OCI-LY7 (cell line): Measurements from ENCODE around the gene PLEKHM3. TPM values are rescaled to one million over a fixed set of nuclear protein-coding genes. Genes with fewer than 3 reads are reported as not detected.

Source experiments
- BruUV-seq: library from RNA; stranded (reverse); fragments of 400-500 nt; replicated peaks from 2 replicates; lab custom pipeline; 2021; lab: Mats Ljungman, UMichigan
- CTCF ChIA-PET: fragments of 300-600 bp; sonication (Branson Sonifier 250); formaldehyde crosslinking; loops from one replicate; lab custom pipeline; 2022; ENCODE audit warnings: antibody characterized with exemption; ENCODE audit not compliant: unreplicated experiment; lab: Charles Lee
- POLR2A ChIA-PET: fragments of 300-600 bp; sonication (Branson Sonifier 250); formaldehyde crosslinking; loops from one replicate; lab custom pipeline; 2022; ENCODE audit warnings: antibody characterized with exemption; lab: Charles Lee
- DNase-seq: peaks from one replicate; pipeline ENCODE4 v3.0.0-alpha.2; 2015; ENCODE audit warnings: low spot score
- H2AFZ ChIP-seq: fragments of 200-600 bp; sonication (generic), shearing (Covaris generic); 2 replicates; pipeline ENCODE4 v1.6.1; 2014; ENCODE audit warnings: mild to moderate bottlenecking, antibody characterized with exemption, low read length, moderate library complexity
- H3K27ac ChIP-seq: fragments of 200-600 bp; sonication (generic); 2 replicates; pipeline ENCODE4 v1.5.1; 2014; ENCODE audit warnings: mixed run types, low read depth, mild to moderate bottlenecking, moderate library complexity, low read length, inconsistent platforms; ENCODE audit not compliant: poor library complexity, severe bottlenecking
- H3K36me3 ChIP-seq: fragments of 200-600 bp; sonication (generic); 2 replicates; pipeline ENCODE4 v1.6.1; 2014; ENCODE audit warnings: mild to moderate bottlenecking, antibody characterized with exemption, low read length, moderate library complexity, mixed read lengths; ENCODE audit not compliant: insufficient read depth
- H3K4me1 ChIP-seq: fragments of 200-600 bp; sonication (generic); 2 replicates; pipeline ENCODE4 v1.5.1; 2014; ENCODE audit warnings: mild to moderate bottlenecking, low read length; ENCODE audit not compliant: insufficient read depth, poor library complexity, severe bottlenecking
- H3K4me2 ChIP-seq: fragments of 200-600 bp; sonication (generic); 2 replicates; pipeline ENCODE4 v1.6.1; 2014; ENCODE audit warnings: mild to moderate bottlenecking, low read length
- H3K4me3 ChIP-seq: fragments of 200-600 bp; sonication (generic); 2 replicates; pipeline ENCODE4 v1.5.1; 2014; ENCODE audit warnings: mild to moderate bottlenecking, low read depth, low read length; ENCODE audit not compliant: poor library complexity, severe bottlenecking
- H3K79me2 ChIP-seq: fragments of 200-600 bp; sonication (generic); 2 replicates; pipeline ENCODE4 v1.6.1; 2016; ENCODE audit warnings: low read depth, mild to moderate bottlenecking, low read length, moderate library complexity, mixed read lengths; ENCODE audit not compliant: insufficient read depth
- H3K9me2 ChIP-seq: fragments of 200-600 bp; sonication (generic); 2 replicates; pipeline ENCODE4 v1.6.1; 2016; ENCODE audit warnings: mild to moderate bottlenecking, low read length, mixed read lengths; ENCODE audit not compliant: insufficient read depth
- H3K9me3 ChIP-seq: fragments of 200-600 bp; sonication (generic); 2 replicates; pipeline ENCODE4 v1.6.1; 2014; ENCODE audit warnings: mild to moderate bottlenecking, mixed run types, low read length, mixed read lengths
- H4K20me1 ChIP-seq: fragments of 200-600 bp; sonication (generic); 2 replicates; pipeline ENCODE4 v1.6.1; 2014; ENCODE audit warnings: mild to moderate bottlenecking, antibody characterized with exemption, low read length, moderate library complexity, mixed read lengths; ENCODE audit not compliant: insufficient read depth
- EZH2phosphoT487 ChIP-seq: fragments of 200-600 bp; sonication (generic); IDR thresholded peaks from 2 replicates; pipeline ENCODE4 v1.6.1; 2018; ENCODE audit warnings: low read depth, borderline replicate concordance, mild to moderate bottlenecking, mixed run types, antibody characterized with exemption, low read length, moderate library complexity, mixed read lengths
- intact Hi-C: fragments of 100-400 bp; cut with micrococcal nuclease; formaldehyde crosslinking; loops from one replicate; pipeline ENCODE4 v1.10.0; 2022; ENCODE audit not compliant: unreplicated experiment
- total RNA-seq, 2 experiments: library from RNA; depleted of rRNA in 1 of 2; stranded (reverse); fragments of >200 nt in 1 of 2; shearing (Covaris generic) in 1 of 2; gene quantifications; 2 replicates each; pipeline ENCODE4 v1.2.3, GENCODE V29; 2014 to 2022
- TF ChIP-seq, protein P1 (sequence below): fragments of 200-600 bp; sonication (generic); conservative IDR thresholded peaks from 2 replicates; pipeline ENCODE4 v1.5.1; 2014; ENCODE audit warnings: mild to moderate bottlenecking, antibody characterized with exemption, low read length, moderate library complexity, mixed read lengths

The PLEKHM3 gene
- total RNA-seq, 2 experiments from 2014 or later, result 3.7 to 6.3 TPM

DNA sequence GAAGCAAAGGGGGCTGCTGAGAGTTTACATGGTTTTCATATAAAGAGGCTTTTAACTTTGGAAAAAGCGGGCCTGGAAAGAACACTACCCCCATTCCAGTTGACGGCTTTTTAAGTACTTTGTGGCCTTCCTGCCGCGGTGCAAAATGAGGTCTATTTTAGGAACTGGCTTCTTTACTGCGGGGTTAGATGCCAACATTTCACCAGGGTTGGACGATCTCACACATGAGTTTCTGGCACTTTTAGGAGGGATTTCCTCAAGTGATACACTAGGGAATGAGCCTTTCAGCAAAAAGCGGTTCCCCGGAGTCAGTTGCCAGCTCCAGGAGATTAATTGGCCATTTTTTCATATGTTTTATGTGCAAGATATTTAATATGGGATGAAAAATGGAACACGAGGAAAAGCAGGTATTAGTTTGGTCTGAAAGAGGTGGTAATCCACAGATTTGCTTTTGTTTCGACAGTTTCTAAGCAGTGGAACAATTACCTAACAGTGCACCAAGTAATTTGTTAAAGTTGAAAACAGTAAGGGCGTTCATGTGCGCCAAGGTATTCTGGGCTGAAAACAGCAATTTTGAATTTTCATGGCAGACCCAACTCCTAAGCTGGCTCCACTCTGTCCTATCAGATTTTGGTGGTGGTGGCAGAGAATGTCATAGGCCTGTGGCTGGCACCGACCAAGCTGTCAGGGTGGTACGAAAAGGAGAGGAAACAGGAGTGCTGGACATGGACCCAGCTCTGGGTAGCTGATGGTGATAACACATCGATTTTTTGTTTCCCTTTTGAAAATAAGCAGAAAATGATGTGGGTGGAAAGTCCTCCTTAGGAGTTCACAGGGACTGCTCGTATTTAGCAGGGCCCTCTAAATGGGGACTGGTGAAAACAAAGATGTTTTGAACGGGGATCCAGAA lies 200.0 kb downstream of the PLEKHM3 start:
- TF ChIP-seq, protein P1, sequence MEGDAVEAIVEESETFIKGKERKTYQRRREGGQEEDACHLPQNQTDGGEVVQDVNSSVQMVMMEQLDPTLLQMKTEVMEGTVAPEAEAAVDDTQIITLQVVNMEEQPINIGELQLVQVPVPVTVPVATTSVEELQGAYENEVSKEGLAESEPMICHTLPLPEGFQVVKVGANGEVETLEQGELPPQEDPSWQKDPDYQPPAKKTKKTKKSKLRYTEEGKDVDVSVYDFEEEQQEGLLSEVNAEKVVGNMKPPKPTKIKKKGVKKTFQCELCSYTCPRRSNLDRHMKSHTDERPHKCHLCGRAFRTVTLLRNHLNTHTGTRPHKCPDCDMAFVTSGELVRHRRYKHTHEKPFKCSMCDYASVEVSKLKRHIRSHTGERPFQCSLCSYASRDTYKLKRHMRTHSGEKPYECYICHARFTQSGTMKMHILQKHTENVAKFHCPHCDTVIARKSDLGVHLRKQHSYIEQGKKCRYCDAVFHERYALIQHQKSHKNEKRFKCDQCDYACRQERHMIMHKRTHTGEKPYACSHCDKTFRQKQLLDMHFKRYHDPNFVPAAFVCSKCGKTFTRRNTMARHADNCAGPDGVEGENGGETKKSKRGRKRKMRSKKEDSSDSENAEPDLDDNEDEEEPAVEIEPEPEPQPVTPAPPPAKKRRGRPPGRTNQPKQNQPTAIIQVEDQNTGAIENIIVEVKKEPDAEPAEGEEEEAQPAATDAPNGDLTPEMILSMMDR, result no peak
- no peak for TF ChIP-seq EZH2phosphoT487
- ChIA-PET POLR2A (no interaction called here), CTCF (no interaction called here)
- Histone ChIP-seq H3K4me1 (no peaks in the 10 kb centered on the region), H3K36me3 (no peaks in the 10 kb centered on the region), H3K9me2 (no peaks in the 10 kb centered on the region), H3K4me2 (no peak overlapping the region), H3K4me3 (no peak overlapping the region), H2AFZ (no peak overlapping the region), H4K20me1 (no peaks in the 10 kb centered on the region), H3K9me3 (no peaks in the 10 kb centered on the region), H3K79me2 (no peaks in the 10 kb centered on the region), H3K27ac (no peak overlapping the region)
- BruUV-seq, result no TSS peak
- intact Hi-C loops, result no loop called here
- DNase-seq, result no peak

DNA sequence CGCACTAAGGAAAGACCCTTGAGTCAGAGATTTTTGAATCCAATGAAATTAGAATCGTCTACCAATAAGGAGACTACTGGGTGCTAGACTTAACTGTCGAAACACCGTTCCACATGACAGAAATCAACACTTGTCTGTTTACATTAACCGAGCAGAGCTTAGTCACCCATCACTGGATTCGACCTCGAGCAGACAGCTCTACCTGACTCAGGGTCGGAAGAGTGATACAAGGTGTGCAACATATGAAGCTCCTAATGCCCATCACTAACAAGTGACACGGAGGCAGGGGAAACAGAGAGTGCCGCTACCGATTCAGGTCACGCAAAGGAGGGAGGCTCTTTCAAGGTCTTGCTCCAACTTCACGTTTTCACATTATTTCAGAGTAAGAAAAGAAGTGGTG lies 201.5 kb downstream of the PLEKHM3 start:
- intact Hi-C loops, result no loop called here
- Histone ChIP-seq H3K4me2 (no peak overlapping the region), H3K27ac (no peak overlapping the region), H2AFZ (no peak overlapping the region), H3K36me3 (no peaks in the 10 kb centered on the region), H3K9me3 (no peaks in the 10 kb centered on the region), H3K79me2 (no peaks in the 10 kb centered on the region), H3K4me1 (no peaks in the 10 kb centered on the region), H3K4me3 (no peak overlapping the region), H3K9me2 (no peaks in the 10 kb centered on the region), H4K20me1 (no peaks in the 10 kb centered on the region)
- TF ChIP-seq, protein P1, result no peak
- ChIA-PET CTCF (no interaction called here), POLR2A (no interaction called here)
- DNase-seq, result no peak
- no TSS peak for BruUV-seq
